CD4-positive, alpha-beta T cell (primary cell): ENCODE measurements around the gene HHAT. TPM values are rescaled to one million over a fixed set of nuclear protein-coding genes. Genes with fewer than 3 reads are reported as not detected.

Source experiments
- ATAC-seq: fragments of 200-7000 bp; cut with Tn5 transposase; one replicate; pipeline ENCODE4 v1.10.0; 2022; ENCODE audit warnings: mild to moderate bottlenecking; ENCODE audit not compliant: poor library complexity
- CTCF ChIA-PET: fragments of 350-600 bp; sonication (Branson Sonifier 250); formaldehyde crosslinking; loops from one replicate; lab custom pipeline; 2021; ENCODE audit warnings: antibody characterized with exemption, inconsistent platforms; lab: Charles Lee
- POLR2A ChIA-PET: fragments of 350-600 bp; sonication (Branson Sonifier 250); formaldehyde crosslinking; loops from one replicate; lab custom pipeline; 2021; ENCODE audit warnings: antibody characterized with exemption, inconsistent platforms; lab: Charles Lee
- DNase-seq, 14 experiments: peaks; one replicate each; pipeline ENCODE4 v3.0.0-alpha.2; 2013 to 2020; ENCODE audit warnings: mixed read lengths in 2 of 14
- H3K27ac ChIP-seq, 2 donors: one replicate each; pipeline versions ENCODE4 v1.5.1 to v1.7.0; 2013; ENCODE audit warnings: low read length in 2 of 2, low read depth in 1 of 2, mild to moderate bottlenecking in 1 of 2
- H3K27me3 ChIP-seq, 2 experiments: 1 replicate in 1 of 2; 2 replicates in 1 of 2; pipeline versions ENCODE4 v1.6.1 to v1.7.0; 2013; ENCODE audit warnings: low read length in 2 of 2, control low read depth in 1 of 2, mild to moderate bottlenecking in 1 of 2, moderate library complexity in 1 of 2; ENCODE audit not compliant: insufficient read depth in 2 of 2, control insufficient read depth in 1 of 2
- H3K36me3 ChIP-seq: one replicate; pipeline ENCODE4 v1.6.1; 2013; ENCODE audit warnings: low read length, control low read depth; ENCODE audit not compliant: insufficient read depth
- H3K4me1 ChIP-seq: one replicate; pipeline ENCODE4 v1.6.1; 2013; ENCODE audit warnings: low read length, control low read depth; ENCODE audit not compliant: insufficient read depth
- H3K4me3 ChIP-seq: one replicate; pipeline ENCODE4 v1.5.1; 2013; ENCODE audit warnings: mild to moderate bottlenecking, low read length, moderate library complexity
- H3K9me3 ChIP-seq, 2 experiments: 1 replicate in 1 of 2; 2 replicates in 1 of 2; pipeline versions ENCODE4 v1.6.1 to v1.7.0; 2013; ENCODE audit warnings: low read length in 2 of 2, mild to moderate bottlenecking in 2 of 2, control low read depth in 1 of 2, moderate library complexity in 1 of 2; ENCODE audit not compliant: control insufficient read depth in 1 of 2, insufficient read depth in 1 of 2
- H3K27ac Mint-ChIP-seq: one replicate; pipeline ENCODE4 v1.8.0; 2020; ENCODE audit warnings: mixed read lengths
- H3K27me3 Mint-ChIP-seq: one replicate; pipeline ENCODE4 v1.8.0; 2021; ENCODE audit warnings: mixed read lengths
- H3K36me3 Mint-ChIP-seq: one replicate; pipeline ENCODE4 v1.8.0; 2021; ENCODE audit warnings: low read depth, mixed read lengths
- H3K4me1 Mint-ChIP-seq: one replicate; pipeline ENCODE4 v1.8.0; 2021; ENCODE audit warnings: low read depth, mixed read lengths
- H3K4me3 Mint-ChIP-seq: one replicate; pipeline ENCODE4 v1.8.0; 2020; ENCODE audit warnings: mild to moderate bottlenecking, mixed read lengths
- H3K9me3 Mint-ChIP-seq: one replicate; pipeline ENCODE4 v1.8.0; 2020; ENCODE audit warnings: mixed read lengths
- intact Hi-C, 2 experiments: fragments of 100-400 bp; cut with DNase I in 1 of 2; cut with micrococcal nuclease in 1 of 2; formaldehyde crosslinking; loops; one replicate each; pipeline versions ENCODE4 v1.15.1 to v1.9.0; 2023 to 2025; cut with DNase I, micrococcal nuclease
- total RNA-seq, 174 experiments: library from RNA in 2 of 174; stranded (reverse) in 2 of 174; gene quantifications; one replicate each; pipeline ENCODE4 v1.2.3 and lab custom pipeline; 2021 to 2026
- TF ChIP-seq, protein P1 (sequence below): fragments of 200-600 bp; IDR thresholded peaks from one replicate; pipeline ENCODE4 v1.8.0; 2022; ENCODE audit warnings: antibody characterized with exemption, mild to moderate bottlenecking

The HHAT gene
- total RNA-seq, 2 experiments from 2014 or later: 3.1 to 3.3 TPM

DNA sequence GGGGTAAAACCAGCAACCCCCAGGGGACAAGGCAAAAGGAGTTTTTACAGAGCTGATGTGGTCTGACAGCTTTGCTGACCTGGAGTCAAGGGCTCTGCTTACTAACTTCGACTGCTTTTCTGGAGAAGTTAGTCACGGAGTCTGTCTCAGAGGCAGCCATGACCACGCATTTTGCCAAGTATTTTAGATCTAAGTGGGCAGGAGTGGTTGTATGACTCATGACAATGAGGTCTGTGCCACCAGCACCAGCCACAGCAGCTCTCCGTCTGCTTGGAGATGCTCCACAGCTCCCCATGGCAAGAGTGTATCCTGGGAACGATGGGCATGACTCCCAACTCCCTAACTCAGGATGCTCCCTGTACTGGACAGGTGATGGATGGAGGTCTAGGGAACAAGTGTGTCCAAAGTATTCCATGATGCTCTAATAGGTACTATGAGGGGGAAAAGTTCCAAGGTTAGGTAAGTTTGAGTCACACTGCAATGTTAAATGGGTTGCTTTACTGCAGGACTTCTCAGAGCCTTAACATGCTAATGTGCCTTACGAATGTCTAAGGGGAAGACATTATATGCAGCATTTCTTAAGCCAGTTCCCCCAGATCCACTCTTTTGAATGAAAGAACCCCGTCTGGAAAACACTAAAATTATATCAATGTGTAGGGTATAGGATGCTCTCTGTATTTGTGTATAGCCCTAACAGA is 359.0 kb downstream of the HHAT start:
- Mint-ChIP-seq H3K4me1 (peaks cover 7% of the 10 kb centered on the region), H3K9me3 (no peaks in the 10 kb centered on the region), H3K27ac (no peak overlapping the region), H3K36me3 (no peaks in the 10 kb centered on the region), H3K4me3 (no peak overlapping the region), H3K27me3 (no peaks in the 10 kb centered on the region)
- H3K36me3 ChIP-seq: no peaks in the 10 kb centered on the region
- H3K9me3 ChIP-seq: no peaks in the 10 kb centered on the region
- no peak overlapping the region for H3K4me3 ChIP-seq
- peaks cover 2% of the 10 kb centered on the region for H3K4me1 ChIP-seq
- CTCF ChIA-PET: no interaction called here
- H3K27me3 ChIP-seq: no peaks in the 10 kb centered on the region
- H3K27ac ChIP-seq: no peak overlapping the region
- DNase-seq (no peak), ATAC-seq (no peak)
- TF ChIP-seq, protein P1, sequence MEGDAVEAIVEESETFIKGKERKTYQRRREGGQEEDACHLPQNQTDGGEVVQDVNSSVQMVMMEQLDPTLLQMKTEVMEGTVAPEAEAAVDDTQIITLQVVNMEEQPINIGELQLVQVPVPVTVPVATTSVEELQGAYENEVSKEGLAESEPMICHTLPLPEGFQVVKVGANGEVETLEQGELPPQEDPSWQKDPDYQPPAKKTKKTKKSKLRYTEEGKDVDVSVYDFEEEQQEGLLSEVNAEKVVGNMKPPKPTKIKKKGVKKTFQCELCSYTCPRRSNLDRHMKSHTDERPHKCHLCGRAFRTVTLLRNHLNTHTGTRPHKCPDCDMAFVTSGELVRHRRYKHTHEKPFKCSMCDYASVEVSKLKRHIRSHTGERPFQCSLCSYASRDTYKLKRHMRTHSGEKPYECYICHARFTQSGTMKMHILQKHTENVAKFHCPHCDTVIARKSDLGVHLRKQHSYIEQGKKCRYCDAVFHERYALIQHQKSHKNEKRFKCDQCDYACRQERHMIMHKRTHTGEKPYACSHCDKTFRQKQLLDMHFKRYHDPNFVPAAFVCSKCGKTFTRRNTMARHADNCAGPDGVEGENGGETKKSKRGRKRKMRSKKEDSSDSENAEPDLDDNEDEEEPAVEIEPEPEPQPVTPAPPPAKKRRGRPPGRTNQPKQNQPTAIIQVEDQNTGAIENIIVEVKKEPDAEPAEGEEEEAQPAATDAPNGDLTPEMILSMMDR: no peak
- intact Hi-C loops: no loop called here
- POLR2A ChIA-PET: no interaction called here

DNA sequence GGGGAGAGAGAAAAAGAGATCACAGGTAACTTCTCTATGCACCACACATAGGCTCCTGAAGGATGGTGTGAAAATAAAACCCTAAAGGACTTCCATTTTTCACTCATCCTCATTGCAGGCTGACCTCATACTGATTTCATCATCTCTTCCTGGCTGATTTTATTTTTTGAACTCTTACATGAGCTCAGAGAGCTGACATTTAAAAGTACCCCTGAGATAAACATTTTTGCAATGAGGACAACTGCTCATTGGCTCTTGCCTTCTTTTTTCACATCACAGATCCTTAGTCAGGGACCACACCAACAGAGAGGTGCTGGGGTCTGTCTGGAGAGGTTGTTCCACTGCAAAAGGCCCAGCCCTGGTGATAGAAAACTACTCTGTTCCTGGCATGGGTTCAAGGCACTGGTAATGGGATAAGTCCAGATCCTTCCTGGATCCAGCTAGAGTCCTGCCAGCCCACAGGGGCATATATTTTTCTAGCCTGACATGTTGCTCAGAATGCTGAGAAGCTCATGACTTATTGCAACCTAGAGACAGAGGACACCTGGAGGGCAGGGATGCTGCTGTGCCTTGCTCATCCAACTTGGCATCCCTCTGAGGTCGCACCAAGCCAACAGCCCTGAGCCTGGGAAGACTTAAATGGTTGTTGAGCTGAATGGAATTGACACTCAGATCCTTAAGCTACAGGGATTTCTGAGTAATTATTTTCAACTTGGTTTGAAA is 360.0 kb downstream of the HHAT start:
- Histone ChIP-seq H3K4me1 (peaks cover 2% of the 10 kb centered on the region), H3K4me3 (no peak overlapping the region), H3K36me3 (no peaks in the 10 kb centered on the region), H3K27ac (no peak overlapping the region), H3K27me3 (no peaks in the 10 kb centered on the region), H3K9me3 (no peaks in the 10 kb centered on the region)
- H3K9me3 Mint-ChIP-seq: no peaks in the 10 kb centered on the region
- no peak overlapping the region for H3K27ac Mint-ChIP-seq
- TF ChIP-seq, protein P1: no peak
- CTCF ChIA-PET: no interaction called here
- H3K36me3 Mint-ChIP-seq: no peaks in the 10 kb centered on the region
- ATAC-seq (no peak), DNase-seq (no peak)
- H3K4me3 Mint-ChIP-seq: no peak overlapping the region
- intact Hi-C loops: no loop called here
- peaks cover 16% of the 10 kb centered on the region for H3K4me1 Mint-ChIP-seq
- POLR2A ChIA-PET: no interaction called here
- no peaks in the 10 kb centered on the region for H3K27me3 Mint-ChIP-seq

DNA sequence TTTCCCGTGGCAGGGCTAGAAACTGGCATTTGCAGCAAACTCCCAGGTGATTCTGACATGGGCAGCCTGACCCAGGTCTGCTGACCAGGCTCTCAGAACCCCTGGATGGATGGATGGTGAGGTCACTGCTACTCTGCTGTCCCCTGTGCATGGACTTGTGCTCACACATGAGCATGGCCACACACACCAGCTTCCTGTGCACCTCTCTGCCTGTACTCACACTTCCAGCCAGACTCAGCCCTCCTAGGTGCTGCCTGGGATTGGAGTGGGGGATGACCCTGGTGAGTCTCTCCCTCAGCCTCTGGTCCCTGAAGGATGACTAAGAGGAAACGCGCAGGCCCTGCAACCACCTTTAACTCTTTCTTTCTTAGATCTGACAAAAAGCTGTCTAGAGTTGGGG is 361.1 kb downstream of the HHAT start:
- intact Hi-C loops: no loop called here
- TF ChIP-seq, protein P1: no peak
- Histone ChIP-seq H3K27ac (no peak overlapping the region), H3K9me3 (no peaks in the 10 kb centered on the region), H3K36me3 (no peaks in the 10 kb centered on the region), H3K27me3 (no peaks in the 10 kb centered on the region), H3K4me3 (no peak overlapping the region), H3K4me1 (peaks cover 2% of the 10 kb centered on the region)
- Mint-ChIP-seq H3K36me3 (no peaks in the 10 kb centered on the region), H3K4me1 (peaks cover 18% of the 10 kb centered on the region), H3K9me3 (no peaks in the 10 kb centered on the region), H3K27me3 (no peaks in the 10 kb centered on the region), H3K4me3 (no peak overlapping the region), H3K27ac (no peak overlapping the region)
- DNase-seq (no peak), ATAC-seq (no peak)
- ChIA-PET CTCF (no interaction called here), POLR2A (no interaction called here)
